LNCAP (cell line): ENCODE data around the gene HES3.

Experiments
- CTCF ChIP-seq: fragments of 450-650 bp; IDR thresholded peaks from 2 replicates; pipeline ENCODE4 v1.5.1; 2017; ENCODE audit warnings: mild to moderate bottlenecking

The HES3 gene

DNA sequence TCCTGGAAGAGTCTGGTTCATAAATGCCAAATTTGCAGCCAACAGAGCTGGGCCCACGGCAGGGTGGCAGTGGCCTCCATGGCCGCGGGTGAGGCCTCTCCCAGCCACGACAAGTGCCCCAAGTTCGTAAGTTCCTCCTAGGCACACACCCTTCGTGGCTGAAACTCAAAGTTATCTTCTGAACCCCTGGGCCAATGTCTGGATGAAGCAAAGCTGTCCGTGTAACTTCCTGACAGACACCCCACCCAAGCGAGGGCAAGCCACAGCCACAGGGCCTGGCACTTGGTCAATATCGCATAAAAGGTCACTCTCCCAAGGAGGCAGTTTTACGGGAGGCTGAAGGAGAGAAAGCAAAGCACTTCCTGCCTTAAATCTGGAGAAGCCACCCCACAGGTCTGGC lies 44.7 kb downstream of the HES3 start:
- no peak for TF ChIP-seq CTCF

DNA sequence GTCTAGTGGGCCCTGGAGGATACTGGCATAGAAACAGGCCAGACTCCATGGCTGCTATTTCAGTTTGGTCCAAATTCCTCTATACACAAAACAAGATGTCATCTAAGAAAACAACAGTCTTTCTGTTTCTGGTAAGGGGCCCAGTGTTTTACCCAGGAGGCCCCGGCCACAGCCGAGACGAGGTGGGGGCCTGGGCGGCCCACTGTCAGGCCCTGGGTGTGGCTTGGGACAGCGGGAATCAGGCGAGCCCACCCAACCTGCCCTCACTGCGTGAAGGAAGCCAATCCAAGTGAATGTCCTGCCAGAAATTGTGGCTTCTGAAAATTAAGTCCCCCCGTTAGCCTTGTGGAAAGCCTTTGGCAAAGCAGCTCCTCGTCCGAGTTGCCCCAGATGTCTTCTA lies 48.1 kb downstream of the HES3 start:
- TF ChIP-seq CTCF = no peak

DNA sequence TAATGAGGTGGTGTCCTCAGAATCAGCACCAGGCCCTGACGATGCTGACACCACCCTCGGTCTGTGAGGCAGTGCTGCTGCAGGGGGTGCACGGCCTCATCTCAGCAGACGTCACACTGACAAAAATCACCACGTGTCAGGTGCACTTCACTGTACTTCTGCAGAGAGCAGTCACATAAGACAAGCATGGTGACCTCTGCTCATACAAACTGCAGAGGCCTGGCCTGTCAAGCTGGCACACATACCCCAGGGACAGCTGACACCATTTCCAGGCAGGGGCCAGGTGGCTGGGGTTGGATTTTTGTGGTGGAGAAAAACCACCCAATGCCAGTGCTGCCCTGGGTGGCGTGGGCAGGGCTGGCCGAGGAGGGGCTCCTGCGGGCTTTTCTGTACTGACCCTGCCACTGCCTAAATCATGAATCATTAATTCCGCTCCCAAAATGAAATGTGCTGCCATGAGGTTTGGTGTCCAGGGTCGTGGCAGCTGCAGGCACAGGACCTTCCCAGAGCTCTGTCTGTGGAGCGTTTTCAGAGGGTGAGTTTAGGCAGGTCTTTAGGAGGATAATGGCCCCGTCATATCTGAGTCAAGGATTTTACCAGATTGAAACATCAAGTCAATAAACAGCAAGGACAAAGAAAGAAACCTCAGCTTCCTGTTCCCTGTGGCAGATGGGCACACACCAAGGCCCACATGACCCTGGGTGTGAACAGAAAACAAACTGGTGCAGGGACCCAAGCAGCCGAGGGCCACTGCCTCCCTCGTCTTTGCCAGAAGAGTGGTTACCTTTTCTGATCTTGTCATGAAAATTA lies 50.3 kb downstream of the HES3 start:
- no peak for TF ChIP-seq CTCF

DNA sequence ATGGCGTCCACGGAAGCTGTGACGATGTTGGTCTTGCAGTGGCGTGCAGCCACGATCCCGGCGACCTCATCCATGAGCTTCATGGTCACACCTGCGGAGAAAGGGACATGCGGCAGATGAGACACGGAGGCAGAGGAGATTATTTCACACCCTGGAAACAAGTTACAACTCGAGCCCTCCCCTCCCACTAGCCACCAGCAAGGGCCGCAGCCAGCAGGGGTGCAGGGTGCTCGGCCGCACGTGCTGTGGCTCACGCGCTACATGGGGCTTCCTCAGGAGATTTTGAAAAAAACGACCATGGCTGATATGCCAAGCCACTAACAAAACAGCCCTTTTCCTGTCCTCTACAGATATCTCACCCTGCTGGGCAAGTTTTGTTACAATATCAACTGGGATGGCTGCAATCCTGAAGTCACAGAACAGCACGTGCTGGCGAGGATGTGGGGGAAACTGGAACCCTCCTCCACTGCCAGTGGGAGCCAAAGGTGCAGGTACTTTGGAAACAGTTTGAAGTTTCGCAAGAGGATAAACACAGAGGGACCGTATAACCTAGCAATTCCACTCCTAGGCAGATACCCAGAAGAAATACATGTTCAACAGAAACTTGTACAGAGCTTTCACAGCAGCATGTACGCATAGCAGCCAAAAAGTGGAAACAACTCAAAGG lies 51.0 kb downstream of the HES3 start:
- no peak for TF ChIP-seq CTCF
